ENCODE results near the gene ARHGEF7.

ARHGEF7 gene

GRCh38 chr13:111215081-111216047 is 100.3 kb downstream of the ARHGEF7 start:
- H3K9me3 ChIP-seq (ENCODE audit: control insufficient read depth in 1 of 2, low read length in 2 of 2), result no peaks in the 10 kb centered on the region
- no peak overlapping the region for H3K27ac ChIP-seq (ENCODE audit: low read length)
- no peaks in the 10 kb centered on the region for H3K36me3 ChIP-seq (ENCODE audit: control insufficient read depth in 1 of 2, insufficient read depth in 2 of 2, low read length in 2 of 2)
- H3K27me3 ChIP-seq (ENCODE audit: low read depth, low read length), result no peaks in the 10 kb centered on the region
- no peak overlapping the region for H3K4me3 ChIP-seq (ENCODE audit: low read depth in 1 of 2, low read length in 2 of 2)
- H3K4me1 ChIP-seq (ENCODE audit: control insufficient read depth in 1 of 2, insufficient read depth in 2 of 2, low read length in 2 of 2), result peaks cover 1 to 38% of the 10 kb centered on the region in 2 donors

- Histone ChIP-seq H3K27ac (ENCODE audit: low read length) (no peak overlapping the region), H3K4me3 (ENCODE audit: low read depth in 1 of 2, low read length in 2 of 2) (no peak overlapping the region), H3K27me3 (ENCODE audit: low read depth, low read length) (no peaks in the 10 kb centered on the region)
Observed at GRCh38 chr13:111216166-111216960, 101.3 kb downstream of the ARHGEF7 start.

GRCh38 chr13:111217641-111218040 is 102.5 kb downstream of the ARHGEF7 start:
- no peak overlapping the region for H3K4me3 ChIP-seq (ENCODE audit: low read depth in 1 of 2, low read length in 2 of 2)
- peaks cover 0 to 23% of the 10 kb centered on the region in 2 donors for H3K4me1 ChIP-seq (ENCODE audit: control insufficient read depth in 1 of 2, insufficient read depth in 2 of 2, low read length in 2 of 2)
- no peaks in the 10 kb centered on the region for H3K36me3 ChIP-seq (ENCODE audit: control insufficient read depth in 1 of 2, insufficient read depth in 2 of 2, low read length in 2 of 2)
- H3K9me3 ChIP-seq (ENCODE audit: control insufficient read depth in 1 of 2, low read length in 2 of 2), result no peaks in the 10 kb centered on the region
- no peaks in the 10 kb centered on the region for H3K27me3 ChIP-seq (ENCODE audit: low read depth, low read length)
- H3K27ac ChIP-seq (ENCODE audit: low read length), result no peak overlapping the region

More at GRCh38 chr13:111216166-111216960, 101.3 kb downstream of the ARHGEF7 start:
- H3K4me1 ChIP-seq (ENCODE audit: control insufficient read depth in 1 of 2, insufficient read depth in 2 of 2, low read length in 2 of 2), result peaks cover 0 to 31% of the 10 kb centered on the region in 2 donors
- no peaks in the 10 kb centered on the region for H3K9me3 ChIP-seq (ENCODE audit: control insufficient read depth in 1 of 2, low read length in 2 of 2)
- no peaks in the 10 kb centered on the region for H3K36me3 ChIP-seq (ENCODE audit: control insufficient read depth in 1 of 2, insufficient read depth in 2 of 2, low read length in 2 of 2)

- Histone ChIP-seq H3K9me3 (ENCODE audit: control insufficient read depth in 1 of 2, low read length in 2 of 2) (no peaks in the 10 kb centered on the region), H3K4me3 (ENCODE audit: low read depth in 1 of 2, low read length in 2 of 2) (no peak overlapping the region), H3K4me1 (ENCODE audit: control insufficient read depth in 1 of 2, insufficient read depth in 2 of 2, low read length in 2 of 2) (peaks cover 0 to 23% of the 10 kb centered on the region in 2 donors), H3K36me3 (ENCODE audit: control insufficient read depth in 1 of 2, insufficient read depth in 2 of 2, low read length in 2 of 2) (no peaks in the 10 kb centered on the region), H3K27me3 (ENCODE audit: low read depth, low read length) (no peaks in the 10 kb centered on the region), H3K27ac (ENCODE audit: low read length) (peak overlapping the region; percentile 67)
Observed at GRCh38 chr13:111219280-111219679, 104.2 kb downstream of the ARHGEF7 start.

GRCh38 chr13:111219950-111220349 is 104.8 kb downstream of the ARHGEF7 start:
- Histone ChIP-seq H3K4me1 (ENCODE audit: control insufficient read depth in 1 of 2, insufficient read depth in 2 of 2, low read length in 2 of 2) (peaks cover 0 to 23% of the 10 kb centered on the region in 2 donors), H3K9me3 (ENCODE audit: control insufficient read depth in 1 of 2, low read length in 2 of 2) (no peaks in the 10 kb centered on the region), H3K27ac (ENCODE audit: low read length) (peak overlapping the region; percentile 67), H3K4me3 (ENCODE audit: low read depth in 1 of 2, low read length in 2 of 2) (no peak overlapping the region), H3K27me3 (ENCODE audit: low read depth, low read length) (no peaks in the 10 kb centered on the region), H3K36me3 (ENCODE audit: control insufficient read depth in 1 of 2, insufficient read depth in 2 of 2, low read length in 2 of 2) (no peaks in the 10 kb centered on the region)

GRCh38 chr13:111225166-111225565 is 110.1 kb downstream of the ARHGEF7 start:
- no peaks in the 10 kb centered on the region for H3K9me3 ChIP-seq (ENCODE audit: control insufficient read depth in 1 of 2, low read length in 2 of 2)
- H3K27ac ChIP-seq (ENCODE audit: low read length), result no peak overlapping the region
- H3K36me3 ChIP-seq (ENCODE audit: control insufficient read depth in 1 of 2, insufficient read depth in 2 of 2, low read length in 2 of 2), result peaks cover 0 to 3% of the 10 kb centered on the region in 2 donors
- H3K4me3 ChIP-seq (ENCODE audit: low read depth in 1 of 2, low read length in 2 of 2), result no peak overlapping the region
- H3K4me1 ChIP-seq (ENCODE audit: control insufficient read depth in 1 of 2, insufficient read depth in 2 of 2, low read length in 2 of 2), result peaks cover 0 to 3% of the 10 kb centered on the region in 2 donors
- H3K27me3 ChIP-seq (ENCODE audit: low read depth, low read length), result no peaks in the 10 kb centered on the region

GRCh38 chr13:111225810-111226546 is 110.9 kb downstream of the ARHGEF7 start:
- no peak overlapping the region for H3K4me3 ChIP-seq (ENCODE audit: low read depth in 1 of 2, low read length in 2 of 2)
- no peaks in the 10 kb centered on the region for H3K4me1 ChIP-seq (ENCODE audit: control insufficient read depth in 1 of 2, insufficient read depth in 2 of 2, low read length in 2 of 2)
- H3K27me3 ChIP-seq (ENCODE audit: low read depth, low read length), result no peaks in the 10 kb centered on the region
- peaks cover 0 to 3% of the 10 kb centered on the region in 2 donors for H3K36me3 ChIP-seq (ENCODE audit: control insufficient read depth in 1 of 2, insufficient read depth in 2 of 2, low read length in 2 of 2)
- H3K9me3 ChIP-seq (ENCODE audit: control insufficient read depth in 1 of 2, low read length in 2 of 2), result no peaks in the 10 kb centered on the region
- H3K27ac ChIP-seq (ENCODE audit: low read length), result no peak overlapping the region

GRCh38 chr13:111227405-111227804 is 112.3 kb downstream of the ARHGEF7 start:
- Histone ChIP-seq H3K9me3 (ENCODE audit: control insufficient read depth in 1 of 2, low read length in 2 of 2) (no peaks in the 10 kb centered on the region), H3K27me3 (ENCODE audit: low read depth, low read length) (no peaks in the 10 kb centered on the region), H3K27ac (ENCODE audit: low read length) (no peak overlapping the region), H3K36me3 (ENCODE audit: control insufficient read depth in 1 of 2, insufficient read depth in 2 of 2, low read length in 2 of 2) (peaks cover 0 to 3% of the 10 kb centered on the region in 2 donors), H3K4me3 (ENCODE audit: low read depth in 1 of 2, low read length in 2 of 2) (no peak overlapping the region), H3K4me1 (ENCODE audit: control insufficient read depth in 1 of 2, insufficient read depth in 2 of 2, low read length in 2 of 2) (no peaks in the 10 kb centered on the region)

GRCh38 chr13:111228262-111229144 is 113.4 kb downstream of the ARHGEF7 start:
- Histone ChIP-seq H3K4me1 (ENCODE audit: control insufficient read depth in 1 of 2, insufficient read depth in 2 of 2, low read length in 2 of 2) (no peaks in the 10 kb centered on the region), H3K27me3 (ENCODE audit: low read depth, low read length) (no peaks in the 10 kb centered on the region), H3K27ac (ENCODE audit: low read length) (no peak overlapping the region), H3K36me3 (ENCODE audit: control insufficient read depth in 1 of 2, insufficient read depth in 2 of 2, low read length in 2 of 2) (peaks cover 4 to 6% of the 10 kb centered on the region in 2 donors), H3K9me3 (ENCODE audit: control insufficient read depth in 1 of 2, low read length in 2 of 2) (no peaks in the 10 kb centered on the region), H3K4me3 (ENCODE audit: low read depth in 1 of 2, low read length in 2 of 2) (no peak overlapping the region)

GRCh38 chr13:111230385-111230930 is 115.3 kb downstream of the ARHGEF7 start:
- no peaks in the 10 kb centered on the region for H3K27me3 ChIP-seq (ENCODE audit: low read depth, low read length)
- H3K4me3 ChIP-seq (ENCODE audit: low read depth in 1 of 2, low read length in 2 of 2), result no peak overlapping the region
- no peaks in the 10 kb centered on the region for H3K9me3 ChIP-seq (ENCODE audit: control insufficient read depth in 1 of 2, low read length in 2 of 2)
- H3K27ac ChIP-seq (ENCODE audit: low read length), result no peak overlapping the region
- no peaks in the 10 kb centered on the region for H3K4me1 ChIP-seq (ENCODE audit: control insufficient read depth in 1 of 2, insufficient read depth in 2 of 2, low read length in 2 of 2)
- H3K36me3 ChIP-seq (ENCODE audit: control insufficient read depth in 1 of 2, insufficient read depth in 2 of 2, low read length in 2 of 2), result peaks cover 14 to 20% of the 10 kb centered on the region in 2 donors

Measured in muscle layer of duodenum (tissue), 2 donors.